Measurements from ENCODE around the gene AK3.

The AK3 gene

GRCh38 chr9:4748612-4749011 lies 7.6 kb upstream of the AK3 start:
- no peak for DNase-seq (ENCODE audit: low read depth in 2 of 3, low spot score in 2 of 3)

GRCh38 chr9:4746278-4747030 lies 5.5 kb upstream of the AK3 start:
- DNase-seq (ENCODE audit: low read depth in 2 of 3, low spot score in 2 of 3): no peak

GRCh38 chr9:4743131-4743875 lies 2.3 kb upstream of the AK3 start:
- no peak for DNase-seq (ENCODE audit: low read depth in 2 of 3, low spot score in 2 of 3)

GRCh38 chr9:4742246-4742645 lies 1.2 kb upstream of the AK3 start:
- no peak for DNase-seq (ENCODE audit: low read depth in 2 of 3, low spot score in 2 of 3)

- no peak for DNase-seq (ENCODE audit: low read depth in 2 of 3, low spot score in 2 of 3)
Observed at GRCh38 chr9:4741365-4742089, 525 bp upstream of the AK3 start.

GRCh38 chr9:4740388-4740637 lies 689 bp downstream of the AK3 start:
- DNase-seq (ENCODE audit: low read depth in 2 of 3, low spot score in 2 of 3): no peak

- DNase-seq (ENCODE audit: low read depth in 2 of 3, low spot score in 2 of 3): no peak
Observed at GRCh38 chr9:4739587-4740387, 1.2 kb downstream of the AK3 start.

- DNase-seq (ENCODE audit: low read depth in 2 of 3, low spot score in 2 of 3): no peak
Observed at GRCh38 chr9:4738866-4739586, 2.0 kb downstream of the AK3 start.

- no peak for DNase-seq (ENCODE audit: low read depth in 2 of 3, low spot score in 2 of 3)
Observed at GRCh38 chr9:4734150-4734549, 6.9 kb downstream of the AK3 start.

- DNase-seq (ENCODE audit: low read depth in 2 of 3, low spot score in 2 of 3): no peak
Observed at GRCh38 chr9:4732890-4733289, 8.1 kb downstream of the AK3 start.

GRCh38 chr9:4727593-4727992 lies 13.4 kb downstream of the AK3 start:
- DNase-seq (ENCODE audit: low read depth in 2 of 3, low spot score in 2 of 3): no peak

- no peak for DNase-seq (ENCODE audit: low read depth in 2 of 3, low spot score in 2 of 3)
Observed at GRCh38 chr9:4725706-4726442, 15.1 kb downstream of the AK3 start.

- DNase-seq (ENCODE audit: low read depth in 2 of 3, low spot score in 2 of 3): no peak
Observed at GRCh38 chr9:4721736-4722135, 19.3 kb downstream of the AK3 start.

GRCh38 chr9:4718911-4719310 lies 22.1 kb downstream of the AK3 start:
- DNase-seq (ENCODE audit: low read depth in 2 of 3, low spot score in 2 of 3): no peak

GRCh38 chr9:4717815-4718214 lies 23.2 kb downstream of the AK3 start:
- no peak for DNase-seq (ENCODE audit: low read depth in 2 of 3, low spot score in 2 of 3)

- no peak for DNase-seq (ENCODE audit: low read depth in 2 of 3, low spot score in 2 of 3)
Observed at GRCh38 chr9:4716163-4716562, 24.8 kb downstream of the AK3 start.

- DNase-seq (ENCODE audit: low read depth in 2 of 3, low spot score in 2 of 3): no peak
Observed at GRCh38 chr9:4714266-4715016, 26.6 kb downstream of the AK3 start.

- no peak for DNase-seq (ENCODE audit: low read depth in 2 of 3, low spot score in 2 of 3)
Observed at GRCh38 chr9:4713849-4714248, 27.2 kb downstream of the AK3 start.

- DNase-seq (ENCODE audit: low read depth in 2 of 3, low spot score in 2 of 3): no peak
Observed at GRCh38 chr9:4709380-4709779, 31.6 kb downstream of the AK3 start.

Measured in activated CD8-positive, alpha-beta memory T cell treated with anti-CD3 and anti-CD28 coated beads for 48 hours (primary cell).